ENCODE results near the gene CAMK1G. TPM values are rescaled to one million over a fixed set of nuclear protein-coding genes. Genes with fewer than 3 reads are reported as not detected.

CAMK1G gene
- polyA plus RNA-seq, 1 donor (not counting 4 experiments of a cell fraction or from before 2014, with no cell fraction given), result not detected

DNA sequence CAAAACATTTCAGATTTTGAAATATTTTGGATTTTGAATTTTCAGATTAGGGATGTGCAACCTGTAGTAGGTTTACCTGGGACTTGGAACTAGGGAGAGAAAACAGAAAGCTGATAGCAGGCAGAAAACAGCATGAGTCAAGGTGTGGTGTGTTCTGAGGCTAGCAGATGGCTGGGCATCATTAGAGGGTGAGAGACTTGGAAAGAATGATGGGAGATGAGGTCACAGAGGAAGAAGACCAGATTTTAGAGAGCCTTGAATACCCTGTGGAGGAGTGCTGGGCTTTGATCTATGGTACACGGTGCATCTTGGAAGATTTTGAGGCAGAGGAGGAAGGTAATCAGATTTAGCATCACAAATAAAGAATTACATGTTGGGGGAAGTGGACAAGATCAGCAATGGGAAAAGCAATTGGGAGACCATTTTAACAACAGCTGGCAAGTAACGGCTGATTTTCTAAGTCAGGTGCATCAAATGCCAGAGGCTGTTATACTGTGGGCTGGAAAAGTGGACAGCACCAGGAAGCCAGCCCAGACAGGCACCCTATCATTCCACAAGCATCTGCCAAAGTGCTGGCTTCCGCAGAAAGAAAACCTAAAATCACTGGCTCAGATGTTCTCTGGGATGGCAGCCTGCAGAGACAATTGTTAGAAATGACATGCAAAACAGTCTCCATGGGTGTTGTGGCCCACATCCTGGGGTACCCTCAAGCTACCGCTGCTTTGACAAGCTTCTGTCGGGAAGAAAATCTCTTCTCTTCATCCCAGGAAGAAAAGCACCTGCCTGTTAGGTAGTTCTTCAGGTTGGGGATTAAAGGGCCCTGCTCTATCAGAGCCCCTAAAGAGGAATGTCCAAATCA lies 30.9 kb upstream of the CAMK1G start:
- Histone ChIP-seq H3K27me3 (ENCODE audit: control insufficient read depth, extremely low read depth, insufficient read depth, low read length) (no peaks in the 10 kb centered on the region), H3K36me3 (ENCODE audit: control insufficient read depth in 2 of 2, extremely low read depth in 1 of 2, insufficient read depth in 2 of 2, low read length in 2 of 2) (peaks cover 0 to 2% of the 10 kb centered on the region in 2 experiments), H3K9ac (ENCODE audit: control insufficient read depth, extremely low read depth, insufficient read depth, low read length) (no peak overlapping the region), H4K20me1 (ENCODE audit: control insufficient read depth, extremely low read depth, insufficient read depth, low read length) (no peaks in the 10 kb centered on the region), H3K9me1 (ENCODE audit: control insufficient read depth, extremely low read depth, insufficient read depth, low read length) (no peaks in the 10 kb centered on the region), H3K79me2 (ENCODE audit: control insufficient read depth, insufficient read depth, low read length) (no peaks in the 10 kb centered on the region), H2AFZ (ENCODE audit: control insufficient read depth, low read length) (no peak overlapping the region), H3K4me2 (ENCODE audit: control insufficient read depth, extremely low read depth, insufficient read depth, low read depth, low read length) (no peak overlapping the region), H3K9me3 (ENCODE audit: control insufficient read depth, low read depth, low read length) (no peaks in the 10 kb centered on the region), H3K27ac (ENCODE audit: control insufficient read depth, insufficient read depth, low read length) (no peak overlapping the region), H3K4me1 (ENCODE audit: control insufficient read depth, extremely low read depth, insufficient read depth, low read length) (peaks cover 7% of the 10 kb centered on the region), H3K4me3 (ENCODE audit: control insufficient read depth in 2 of 3, extremely low read depth in 1 of 3, insufficient read depth in 2 of 3, low read depth in 1 of 3, low read length in 3 of 3) (no peak overlapping the region)
- TF ChIP-seq EZH2 (IDR thresholded peaks at IDR 0.05; ENCODE audit: low read length), result no peak
- TF ChIP-seq, protein P1, sequence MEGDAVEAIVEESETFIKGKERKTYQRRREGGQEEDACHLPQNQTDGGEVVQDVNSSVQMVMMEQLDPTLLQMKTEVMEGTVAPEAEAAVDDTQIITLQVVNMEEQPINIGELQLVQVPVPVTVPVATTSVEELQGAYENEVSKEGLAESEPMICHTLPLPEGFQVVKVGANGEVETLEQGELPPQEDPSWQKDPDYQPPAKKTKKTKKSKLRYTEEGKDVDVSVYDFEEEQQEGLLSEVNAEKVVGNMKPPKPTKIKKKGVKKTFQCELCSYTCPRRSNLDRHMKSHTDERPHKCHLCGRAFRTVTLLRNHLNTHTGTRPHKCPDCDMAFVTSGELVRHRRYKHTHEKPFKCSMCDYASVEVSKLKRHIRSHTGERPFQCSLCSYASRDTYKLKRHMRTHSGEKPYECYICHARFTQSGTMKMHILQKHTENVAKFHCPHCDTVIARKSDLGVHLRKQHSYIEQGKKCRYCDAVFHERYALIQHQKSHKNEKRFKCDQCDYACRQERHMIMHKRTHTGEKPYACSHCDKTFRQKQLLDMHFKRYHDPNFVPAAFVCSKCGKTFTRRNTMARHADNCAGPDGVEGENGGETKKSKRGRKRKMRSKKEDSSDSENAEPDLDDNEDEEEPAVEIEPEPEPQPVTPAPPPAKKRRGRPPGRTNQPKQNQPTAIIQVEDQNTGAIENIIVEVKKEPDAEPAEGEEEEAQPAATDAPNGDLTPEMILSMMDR (optimal IDR thresholded peaks at IDR 0.05 in 1 of 3, IDR thresholded peaks at IDR 0.05 in 1 of 3, conservative IDR thresholded peaks at IDR 0.05 in 1 of 3; ENCODE audit: extremely low read depth in 1 of 3, insufficient read depth in 2 of 3, low read length in 3 of 3), result no peak
- DNase-seq (ENCODE audit: low read depth, low spot score), result no peak
- dilution Hi-C loops (cut with MboI; ENCODE audit: extremely low pct_ligation_motif_present, low sequenced_read_pairs), result no loop called here
- peak; percentile 63 for FAIRE-seq

DNA sequence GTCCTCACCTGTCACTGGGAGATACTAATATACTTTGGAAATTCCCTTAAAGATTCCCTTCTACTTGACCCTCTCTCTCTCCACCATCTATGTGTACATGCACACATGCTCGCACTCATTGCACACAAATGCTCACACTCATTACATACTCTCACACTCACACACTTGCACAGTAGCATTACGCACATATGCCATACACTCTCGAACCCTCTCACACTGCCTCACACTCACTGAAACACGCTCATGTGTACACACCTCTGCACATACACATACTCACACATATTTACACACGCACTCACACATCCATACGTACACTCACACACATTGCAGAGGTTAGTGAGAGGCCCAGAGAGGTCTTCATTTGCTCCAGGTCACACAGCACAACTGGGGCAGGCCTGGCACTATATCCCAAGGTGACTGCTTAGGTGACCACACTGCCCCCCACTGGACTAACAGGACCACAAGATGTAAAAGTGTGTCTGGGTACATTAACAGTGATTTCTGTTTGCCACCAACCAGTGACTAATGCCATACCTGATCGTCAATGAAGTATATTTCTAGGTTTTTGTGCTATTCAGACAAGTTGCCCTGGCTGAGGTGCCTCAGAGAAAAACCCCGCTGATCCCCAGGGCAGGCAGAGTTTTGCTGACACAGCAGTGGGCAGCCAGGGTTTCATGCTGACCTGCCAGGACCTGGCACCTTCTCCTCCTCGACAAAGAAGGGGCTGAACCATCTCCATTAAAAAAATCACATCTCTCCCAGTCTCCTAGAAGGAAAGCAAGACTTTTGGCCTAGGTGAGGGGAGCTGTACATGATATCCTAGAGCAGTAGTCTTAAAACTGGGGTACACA lies 28.5 kb upstream of the CAMK1G start:
- Histone ChIP-seq H3K9me1 (ENCODE audit: control insufficient read depth, extremely low read depth, insufficient read depth, low read length) (no peaks in the 10 kb centered on the region), H3K4me3 (ENCODE audit: control insufficient read depth in 2 of 3, extremely low read depth in 1 of 3, insufficient read depth in 2 of 3, low read depth in 1 of 3, low read length in 3 of 3) (no peak overlapping the region), H3K27me3 (ENCODE audit: control insufficient read depth, extremely low read depth, insufficient read depth, low read length) (no peaks in the 10 kb centered on the region), H4K20me1 (ENCODE audit: control insufficient read depth, extremely low read depth, insufficient read depth, low read length) (no peaks in the 10 kb centered on the region), H3K36me3 (ENCODE audit: control insufficient read depth in 2 of 2, extremely low read depth in 1 of 2, insufficient read depth in 2 of 2, low read length in 2 of 2) (peaks cover 0 to 2% of the 10 kb centered on the region in 2 experiments), H3K79me2 (ENCODE audit: control insufficient read depth, insufficient read depth, low read length) (no peaks in the 10 kb centered on the region), H3K9me3 (ENCODE audit: control insufficient read depth, low read depth, low read length) (no peaks in the 10 kb centered on the region), H3K27ac (ENCODE audit: control insufficient read depth, insufficient read depth, low read length) (no peak overlapping the region), H3K9ac (ENCODE audit: control insufficient read depth, extremely low read depth, insufficient read depth, low read length) (no peak overlapping the region), H3K4me2 (ENCODE audit: control insufficient read depth, extremely low read depth, insufficient read depth, low read depth, low read length) (no peak overlapping the region), H2AFZ (ENCODE audit: control insufficient read depth, low read length) (no peak overlapping the region), H3K4me1 (ENCODE audit: control insufficient read depth, extremely low read depth, insufficient read depth, low read length) (peaks cover 7% of the 10 kb centered on the region)
- DNase-seq (ENCODE audit: low read depth, low spot score) (no peak), FAIRE-seq (peak; percentile 58)
- TF ChIP-seq, protein P1 (optimal IDR thresholded peaks at IDR 0.05 in 1 of 3, IDR thresholded peaks at IDR 0.05 in 1 of 3, conservative IDR thresholded peaks at IDR 0.05 in 1 of 3; ENCODE audit: extremely low read depth in 1 of 3, insufficient read depth in 2 of 3, low read length in 3 of 3), result peak in 1 of 3 experiments; percentile 40
- TF ChIP-seq EZH2 (IDR thresholded peaks at IDR 0.05; ENCODE audit: low read length), result no peak
- dilution Hi-C loops (cut with MboI; ENCODE audit: extremely low pct_ligation_motif_present, low sequenced_read_pairs), result no loop called here
